Activated naive CD4-positive, alpha-beta T cell (primary cell): ENCODE measurements around the gene WDFY2.
"Not testable (repeated sequence)": the region's sequence is repeated elsewhere in the genome, so short reads cannot be mapped to it uniquely, and the experiment has no call there.

Source experiments
- DNase-seq, 4 experiments: peaks; one replicate each; lab custom pipeline; 2025; lab: John Stamatoyannopoulos, UW

Gene WDFY2

DNA sequence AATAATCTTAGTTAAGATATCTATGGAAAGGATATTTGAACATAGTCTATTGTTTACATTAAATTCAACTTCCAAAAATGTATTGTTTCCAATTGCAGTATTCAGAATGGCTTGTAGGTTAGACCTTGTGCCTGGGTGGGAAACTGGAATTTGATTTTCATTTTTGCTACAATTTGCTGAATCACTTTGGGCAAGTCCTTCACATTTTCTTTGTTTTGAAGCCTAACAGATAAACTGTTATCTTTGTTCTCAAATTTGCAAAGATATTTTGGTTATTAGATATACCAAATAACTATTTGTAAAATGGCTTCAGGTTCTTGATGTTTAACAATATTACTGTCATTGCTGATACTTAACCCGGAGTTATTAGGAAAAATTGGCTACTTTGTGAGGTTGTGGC is 82.6 kb downstream of the WDFY2 start:
- DNase-seq: no peak

DNA sequence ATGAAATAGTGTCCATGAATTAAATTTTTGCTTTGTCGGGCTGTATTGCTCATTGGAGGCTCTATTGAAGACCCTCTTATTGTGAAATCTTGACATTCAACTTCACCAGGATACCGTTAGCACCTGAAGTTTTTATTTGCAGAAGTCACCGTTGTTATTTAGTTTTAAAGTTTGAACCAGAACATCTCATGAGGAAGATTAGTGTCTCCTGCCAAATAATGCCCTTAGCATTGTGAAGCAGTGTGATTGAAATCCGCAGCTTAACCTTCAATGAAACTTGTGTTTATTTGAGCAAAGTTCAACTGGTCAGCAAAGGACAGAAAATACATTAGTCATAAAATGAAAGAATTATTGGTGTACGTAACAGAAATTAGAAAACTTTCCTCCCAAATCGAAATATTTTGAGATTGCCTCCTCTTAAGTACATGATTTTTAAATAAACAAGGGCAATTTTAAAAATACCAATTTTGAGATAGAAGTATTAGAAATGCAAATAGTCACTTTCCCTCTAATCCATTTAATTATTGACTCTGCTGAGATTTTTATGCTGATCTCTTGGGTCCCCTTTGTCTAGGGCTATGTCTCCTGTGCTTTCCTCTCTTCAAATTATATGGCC is 84.4 kb downstream of the WDFY2 start:
- no peak for DNase-seq

DNA sequence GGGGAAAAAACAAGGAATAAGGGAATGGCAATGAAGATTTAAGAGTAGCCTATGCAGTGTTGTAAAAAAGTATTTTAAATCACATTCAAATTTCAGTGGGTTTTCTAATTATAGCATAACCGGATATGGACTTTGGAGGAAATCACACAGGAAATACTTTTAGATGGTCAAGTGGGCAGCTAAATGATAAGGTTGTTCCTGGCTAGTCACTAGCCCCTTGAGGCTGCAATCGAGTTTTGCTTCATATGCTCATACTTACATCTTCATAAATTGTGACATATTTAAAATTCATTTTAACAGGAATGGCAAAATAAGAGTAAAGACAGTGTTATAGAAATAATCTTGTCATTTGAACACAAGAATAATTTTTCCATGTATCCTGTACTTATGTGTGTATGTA is 88.9 kb downstream of the WDFY2 start:
- no peak for DNase-seq

DNA sequence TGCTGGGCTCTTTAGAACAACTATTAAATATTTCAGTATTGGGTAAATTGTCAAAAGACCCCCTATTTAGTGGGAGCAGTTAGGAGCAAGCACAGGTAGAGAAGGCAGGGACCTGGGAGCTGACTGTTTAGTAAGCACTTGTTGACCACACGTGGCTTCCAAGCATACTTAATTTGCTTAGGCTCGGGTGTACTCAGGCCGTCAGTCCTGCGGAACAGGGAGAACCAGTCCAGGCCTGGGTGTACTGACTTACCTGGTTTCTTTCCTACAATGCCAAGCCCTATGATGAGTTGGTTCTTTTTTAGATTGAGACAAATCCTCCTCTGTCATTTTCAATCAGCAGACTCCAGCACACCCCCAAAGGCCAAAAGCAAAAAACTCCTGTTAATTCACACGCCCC is 90.0 kb downstream of the WDFY2 start:
- DNase-seq: no peak

DNA sequence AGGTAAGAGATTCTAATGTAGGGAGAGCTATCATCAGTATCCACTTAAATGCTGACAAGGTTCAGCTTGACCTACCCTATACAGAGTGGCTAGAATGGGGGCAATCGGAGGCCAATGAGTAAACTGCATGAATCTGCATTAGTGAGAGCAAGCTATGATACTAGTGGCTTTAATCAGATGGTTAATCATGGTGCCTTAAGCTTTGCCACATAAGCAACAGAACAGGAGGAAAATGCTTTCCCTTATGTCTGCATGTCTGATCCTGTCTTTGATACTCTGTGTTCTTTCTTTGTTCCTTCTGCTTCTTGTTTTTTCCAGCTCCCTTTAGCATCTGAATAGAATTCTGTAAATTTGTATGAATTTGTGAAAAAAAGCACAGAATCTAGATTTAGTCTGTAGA is 91.1 kb downstream of the WDFY2 start:
- DNase-seq: no peak

DNA sequence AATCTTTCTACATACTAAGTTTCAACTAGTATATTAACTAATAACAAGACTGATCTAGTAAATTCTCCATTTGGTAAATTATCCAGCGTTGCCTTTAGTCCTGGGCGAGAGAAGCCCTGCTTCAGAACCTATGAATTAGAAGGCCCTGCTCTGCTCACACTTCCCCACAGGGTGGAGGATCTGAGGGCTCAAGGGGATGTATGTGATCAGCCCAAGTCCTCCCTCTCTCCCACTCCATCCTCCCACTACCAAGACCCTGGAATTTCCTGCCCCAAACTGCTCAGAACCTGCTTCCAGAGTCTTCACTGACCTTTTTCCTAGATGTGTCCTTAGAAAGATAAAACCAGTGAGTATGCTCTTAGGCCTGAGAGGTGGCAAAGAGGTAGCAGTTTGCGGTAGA is 91.6 kb downstream of the WDFY2 start:
- DNase-seq: no peak

DNA sequence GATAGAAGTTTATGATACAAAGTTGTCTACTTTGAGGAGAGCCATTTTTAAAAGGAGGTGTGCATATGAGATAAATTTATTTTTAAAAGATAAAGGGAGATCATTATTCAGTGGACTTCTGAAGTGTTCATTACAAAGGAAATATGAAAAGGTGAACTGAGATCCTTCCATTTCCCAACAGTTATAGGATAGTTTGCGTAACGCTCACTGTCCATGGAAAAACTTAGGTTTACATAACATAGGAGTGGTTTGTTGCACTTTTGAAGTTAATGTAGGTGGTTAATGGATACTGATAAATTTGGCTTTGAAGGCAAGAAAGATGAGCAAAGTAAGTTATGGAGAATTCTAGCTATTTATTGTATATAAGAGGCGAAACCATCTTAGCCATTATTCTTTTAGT is 92.5 kb downstream of the WDFY2 start:
- DNase-seq: no peak

DNA sequence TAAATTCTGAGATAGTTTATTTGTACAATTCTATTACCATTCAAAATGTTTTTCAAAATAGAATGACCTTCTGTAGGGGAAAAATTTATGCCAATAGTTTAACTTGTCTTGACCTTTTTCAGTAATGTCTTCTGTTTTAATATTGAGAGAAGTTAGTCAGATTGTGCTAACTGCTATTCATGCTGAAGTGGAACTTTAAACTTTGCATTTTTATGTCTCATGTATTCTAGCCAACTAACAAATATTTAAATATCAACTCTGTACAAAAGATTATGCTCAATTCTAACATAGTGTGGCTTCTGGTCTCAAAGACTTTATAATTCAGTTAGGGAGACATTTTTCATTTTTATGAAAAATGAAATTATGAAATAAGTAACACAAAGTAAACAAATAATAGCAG is 94.2 kb downstream of the WDFY2 start:
- no peak for DNase-seq

DNA sequence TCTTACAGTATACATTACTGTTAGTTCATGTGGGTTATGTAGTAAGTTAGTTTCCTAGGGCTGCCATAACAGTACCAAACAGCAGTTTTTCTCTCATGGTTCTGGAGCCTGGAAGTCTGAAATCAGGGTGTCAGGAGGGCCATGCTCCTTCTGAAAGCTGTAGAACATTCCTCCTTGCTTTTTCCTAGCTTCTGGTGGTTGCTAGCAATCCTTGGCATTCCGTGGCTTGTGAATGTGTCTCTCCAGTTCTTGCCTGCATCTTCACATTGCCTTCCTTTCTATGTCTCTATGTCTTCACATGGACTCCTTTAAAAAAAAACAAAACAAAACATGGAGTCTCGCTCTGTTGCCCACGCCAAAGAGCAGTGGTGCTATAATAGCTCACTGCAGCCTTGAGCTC is 95.4 kb downstream of the WDFY2 start:
- DNase-seq: no peak

DNA sequence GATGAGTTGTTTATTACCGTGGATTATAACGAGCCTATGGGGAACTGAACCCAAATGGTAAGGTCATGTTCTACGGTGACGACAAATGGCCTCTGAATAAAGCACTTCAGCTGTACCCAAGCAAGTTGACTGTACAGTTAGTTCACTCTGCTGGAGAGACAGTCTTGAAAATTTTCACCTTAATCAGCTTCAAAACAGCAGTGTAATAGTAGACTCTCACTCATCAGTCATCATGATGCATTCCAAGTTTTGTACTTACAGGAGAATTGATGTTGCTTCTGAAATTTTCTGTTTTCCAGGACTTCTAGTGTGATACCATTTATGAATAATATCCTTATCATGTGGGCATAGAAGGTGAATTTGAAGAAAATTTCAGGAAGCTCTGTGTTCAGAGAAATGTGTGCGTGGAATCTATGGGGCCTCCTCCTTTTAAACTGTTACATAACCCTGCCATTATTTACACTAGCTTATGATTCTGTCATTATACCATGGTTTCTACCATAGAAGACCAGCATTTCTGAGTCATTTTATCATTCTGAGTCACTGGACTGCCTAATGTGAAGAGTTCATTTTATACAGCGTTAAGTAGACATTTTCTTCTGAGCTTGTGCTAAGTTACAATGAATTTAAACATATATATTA is 96.9 kb downstream of the WDFY2 start:
- DNase-seq: no peak

DNA sequence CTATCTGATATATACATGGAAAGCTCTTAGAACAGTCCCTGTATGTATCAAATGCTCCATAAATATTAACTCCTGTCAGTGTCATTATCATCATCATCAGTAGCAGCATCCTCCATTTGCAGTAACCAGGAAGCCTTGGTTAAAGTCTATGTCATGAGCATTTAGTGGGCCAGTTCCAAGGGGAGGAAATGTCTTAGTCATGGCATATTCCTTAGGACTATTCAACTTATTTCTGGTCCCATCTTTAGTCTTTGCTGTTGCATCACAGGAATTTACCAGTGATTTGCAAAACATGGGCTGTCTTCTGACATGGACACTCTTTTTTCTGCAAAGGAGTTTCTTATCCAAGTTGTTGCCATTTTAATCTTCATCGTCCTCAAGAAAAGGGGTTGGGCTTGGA is 98.4 kb downstream of the WDFY2 start:
- DNase-seq: no peak

DNA sequence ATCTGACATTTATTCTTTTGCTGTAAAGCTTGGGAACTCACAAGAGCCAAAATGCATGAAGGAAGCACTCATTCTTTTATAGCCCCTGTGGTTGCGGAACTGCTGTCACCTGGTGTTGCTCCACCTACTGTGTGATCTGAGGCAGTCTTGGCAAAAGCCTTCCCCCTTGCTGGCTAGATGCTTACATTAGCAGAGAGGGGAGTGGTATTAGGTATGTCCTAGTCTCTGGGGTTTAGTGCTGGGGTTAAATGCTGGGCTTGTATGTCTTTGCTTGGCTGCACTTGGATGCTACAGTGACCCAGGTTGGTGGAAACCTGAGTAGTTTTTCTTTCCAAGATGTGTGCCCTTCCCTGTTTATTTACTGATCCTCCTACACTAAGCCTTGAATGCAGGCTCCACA is 99.3 kb downstream of the WDFY2 start:
- no peak for DNase-seq

DNA sequence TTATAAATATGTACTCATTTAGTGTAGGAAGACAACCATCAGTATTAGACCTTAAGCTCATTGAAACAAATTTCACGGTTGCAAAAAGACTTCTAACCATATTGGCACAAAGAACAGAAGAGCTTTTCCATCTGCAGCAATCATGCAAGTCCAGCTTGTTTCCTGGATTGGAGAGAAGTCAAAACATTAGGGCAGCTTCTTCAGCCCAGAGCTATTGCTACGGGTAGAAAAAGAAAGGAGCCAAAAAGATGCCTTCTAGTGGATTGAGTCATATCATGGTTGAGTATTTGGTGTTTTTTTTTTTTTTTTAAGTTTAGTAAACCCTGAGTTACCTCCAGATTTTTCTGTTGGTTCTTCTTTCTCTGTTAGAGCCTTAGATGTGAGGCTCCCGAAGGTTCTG is 99.8 kb downstream of the WDFY2 start:
- DNase-seq: no peak

DNA sequence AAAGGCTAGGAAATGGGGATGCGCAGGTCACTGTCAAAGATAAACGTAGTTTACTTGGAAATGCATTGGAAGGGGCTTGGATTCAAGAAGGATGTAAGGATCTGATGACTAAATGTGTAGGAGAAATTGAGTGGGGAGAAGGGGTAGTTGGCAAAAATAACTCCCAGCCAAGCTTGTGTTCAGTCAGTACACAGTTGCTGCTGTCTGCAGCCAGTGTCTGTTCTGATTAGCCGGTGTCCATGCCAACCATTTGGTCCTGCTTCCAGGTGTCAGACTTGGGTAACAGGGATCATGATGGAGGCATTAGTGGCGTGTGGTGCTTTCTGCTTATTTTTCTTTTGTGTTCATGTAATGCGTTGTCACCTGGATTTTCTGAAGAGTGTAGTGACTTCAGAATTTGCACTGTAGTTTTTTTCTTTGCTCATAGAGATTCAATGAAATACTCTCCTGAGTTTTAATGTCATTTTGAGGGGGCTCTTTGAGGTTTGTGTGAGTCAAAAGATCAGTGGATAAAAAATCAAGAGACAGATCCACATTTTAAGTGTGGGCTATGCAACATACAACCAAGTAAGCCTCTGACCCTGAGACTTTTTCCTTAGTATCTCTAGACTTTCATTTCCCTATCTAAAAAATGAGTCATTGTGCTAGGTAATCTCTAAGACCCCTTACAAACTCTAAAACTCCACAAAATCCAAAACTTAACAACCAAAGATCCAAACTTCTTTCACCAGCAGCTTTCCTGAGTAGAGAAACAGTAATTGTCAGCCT is 103.9 kb downstream of the WDFY2 start:
- DNase-seq: no peak

DNA sequence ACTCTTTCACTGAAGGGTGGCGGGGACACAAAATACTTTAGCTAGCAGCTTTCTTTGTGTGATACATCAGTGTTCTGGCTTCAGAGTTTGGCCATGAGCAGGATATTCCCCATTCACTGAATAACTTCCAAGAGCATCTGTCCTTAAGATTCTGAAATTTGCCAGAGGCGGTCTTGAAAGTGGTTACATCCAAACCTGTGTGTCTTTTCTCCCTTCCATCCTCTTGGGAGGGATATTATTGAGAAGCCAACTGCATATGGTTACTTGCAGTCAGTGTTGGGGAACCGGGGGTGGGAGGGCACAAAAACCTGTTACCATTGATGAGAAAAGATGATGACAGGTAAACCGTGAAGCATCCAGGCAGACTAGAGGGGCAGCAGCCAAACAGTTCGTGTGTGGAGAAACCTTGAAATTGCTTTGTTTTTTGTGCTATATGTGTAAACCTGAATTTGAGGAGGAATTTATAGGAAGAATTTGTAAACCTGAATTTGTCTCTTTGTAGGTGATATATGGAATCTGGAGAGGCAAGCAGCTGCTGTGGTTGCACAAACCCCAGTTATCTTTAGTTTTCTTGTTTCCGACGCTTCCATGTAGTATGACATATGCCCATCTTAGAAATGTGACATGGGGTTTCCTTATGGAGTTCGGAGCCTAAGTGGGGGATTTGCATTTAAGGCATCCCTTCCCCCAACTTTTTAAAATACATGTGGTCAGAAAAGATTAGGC is 104.8 kb downstream of the WDFY2 start:
- DNase-seq: no peak

DNA sequence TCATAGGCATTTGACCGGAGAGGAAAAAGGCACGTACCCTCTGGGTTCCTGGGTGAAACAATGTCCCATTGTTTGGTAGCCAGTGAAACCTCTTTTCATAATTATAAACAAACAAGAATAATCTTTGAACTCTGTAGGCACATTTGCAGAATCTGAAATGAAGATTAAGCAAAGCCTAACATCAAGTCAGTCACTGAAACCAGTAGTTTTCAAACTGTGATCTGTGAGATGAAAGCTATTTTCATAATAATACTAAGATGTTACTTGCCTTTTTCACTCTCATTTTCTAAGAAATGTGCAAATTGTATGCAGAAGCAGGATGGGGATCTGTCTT is 105.4 kb downstream of the WDFY2 start:
- DNase-seq: no peak

DNA sequence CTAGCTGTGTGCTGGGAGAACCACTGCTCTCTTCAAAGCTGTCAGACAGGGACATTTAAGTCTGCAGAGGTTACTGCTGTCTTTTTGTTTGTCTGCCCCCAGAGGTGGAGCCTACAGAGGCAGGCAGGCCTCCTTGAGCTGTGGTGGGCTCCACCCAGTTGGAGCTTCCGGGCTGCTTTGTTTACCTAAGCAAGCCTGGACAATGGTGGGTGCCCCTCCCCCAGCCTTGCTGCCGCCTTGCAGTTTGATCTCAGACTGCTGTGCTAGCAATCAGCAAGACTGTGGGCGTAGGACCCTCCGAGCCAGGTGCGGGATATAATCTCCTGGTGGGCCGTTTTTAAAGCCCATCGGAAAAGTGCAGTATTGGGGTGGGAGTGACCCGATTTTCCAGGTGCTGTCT is 111.4 kb downstream of the WDFY2 start:
- not testable (repeated sequence) for DNase-seq

DNA sequence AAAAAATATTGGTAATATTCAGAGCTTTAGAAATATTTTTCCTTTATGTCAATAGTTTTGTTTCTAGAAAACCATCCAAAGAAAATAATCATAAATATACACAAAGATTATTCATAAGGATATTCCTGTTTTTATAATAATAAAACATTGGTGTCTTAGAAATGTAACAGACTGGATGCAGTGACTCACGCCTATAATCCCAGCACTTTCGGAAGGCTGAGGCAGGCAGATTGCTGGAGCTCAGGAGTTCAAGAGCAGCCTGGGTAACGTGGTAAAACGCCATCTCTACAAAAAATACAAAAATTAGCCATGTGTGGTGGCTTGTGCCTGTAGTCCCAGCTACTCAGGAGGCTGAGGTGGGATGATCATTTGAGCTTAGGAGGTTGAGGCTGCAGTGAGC is 112.9 kb downstream of the WDFY2 start:
- DNase-seq: no peak

DNA sequence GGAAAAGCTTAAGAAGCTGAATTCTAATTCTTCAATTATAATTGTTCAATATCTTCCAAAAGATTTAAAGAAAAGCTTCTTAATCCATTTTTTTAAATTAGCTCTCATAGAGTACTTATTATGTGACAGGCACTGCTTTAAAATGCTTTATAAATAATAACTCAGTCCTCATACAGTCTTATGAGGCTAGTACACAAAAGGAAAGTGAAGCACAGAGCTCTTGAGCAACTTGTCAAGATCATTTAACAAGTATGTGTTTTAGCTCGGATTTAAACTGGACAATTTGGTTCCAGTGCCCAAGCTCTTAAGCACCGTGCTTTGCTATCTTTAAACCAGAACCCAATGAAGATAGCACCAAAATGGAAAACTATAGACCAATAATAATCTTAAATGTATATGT is 113.6 kb downstream of the WDFY2 start:
- DNase-seq: no peak

DNA sequence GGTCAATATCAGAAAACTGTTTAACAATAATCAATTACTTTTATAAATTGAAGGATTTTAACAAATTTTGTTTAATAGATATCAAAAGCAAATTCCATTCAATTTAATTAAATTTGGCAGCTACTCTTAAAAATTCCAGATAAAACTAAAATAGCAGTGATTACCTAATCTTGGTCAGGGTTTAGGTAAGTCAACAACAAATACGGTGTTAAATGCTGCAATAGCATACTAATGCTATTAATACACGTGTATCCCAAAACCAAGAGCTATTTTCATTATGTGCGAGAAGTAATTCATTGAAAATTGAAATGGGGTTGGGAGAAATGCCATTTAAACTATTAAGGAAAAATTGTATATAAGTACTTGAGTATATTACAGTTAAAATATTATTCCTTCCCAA is 114.1 kb downstream of the WDFY2 start:
- no peak for DNase-seq

DNA sequence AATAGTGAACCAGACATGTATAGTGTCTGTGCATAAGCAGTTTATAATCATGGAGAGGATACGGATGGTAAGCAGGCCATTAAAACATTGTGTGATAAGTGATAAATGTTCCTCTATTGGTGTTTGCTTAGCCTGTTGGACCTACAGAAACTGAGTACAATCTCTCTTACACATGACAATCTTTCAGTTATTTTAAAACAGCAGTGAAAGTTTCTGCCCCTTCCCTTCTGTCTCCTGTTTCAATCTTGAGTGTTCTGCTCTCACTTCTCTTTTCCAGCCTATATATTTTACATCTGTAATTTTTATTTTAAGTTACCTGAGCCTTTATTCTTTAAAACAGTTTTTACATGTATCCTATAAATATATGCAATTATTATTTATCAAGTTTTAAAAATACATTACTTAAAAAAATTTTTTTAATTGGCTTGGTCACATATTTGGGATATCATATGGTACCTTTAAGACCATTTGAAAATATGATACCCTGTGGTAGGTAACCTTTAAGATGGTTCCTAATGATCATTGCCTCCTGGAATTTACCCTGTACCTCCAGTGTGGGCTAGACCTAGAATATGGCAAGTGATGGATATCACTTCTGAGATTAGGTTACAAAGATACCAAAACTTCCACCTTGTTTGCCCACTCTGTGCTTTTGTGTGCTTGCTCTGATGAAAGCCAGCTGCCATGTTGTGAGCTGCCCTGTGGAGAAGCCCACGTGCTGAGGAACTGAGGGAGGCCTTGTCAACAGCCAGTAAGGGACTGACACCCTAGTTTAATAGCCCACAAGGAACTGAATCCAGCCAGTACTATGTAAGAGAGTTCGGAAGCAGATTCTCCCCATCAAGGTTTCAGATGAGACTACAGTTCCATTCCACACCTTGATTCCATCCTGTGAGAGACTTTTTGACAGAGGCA is 120.4 kb downstream of the WDFY2 start:
- DNase-seq: no peak

DNA sequence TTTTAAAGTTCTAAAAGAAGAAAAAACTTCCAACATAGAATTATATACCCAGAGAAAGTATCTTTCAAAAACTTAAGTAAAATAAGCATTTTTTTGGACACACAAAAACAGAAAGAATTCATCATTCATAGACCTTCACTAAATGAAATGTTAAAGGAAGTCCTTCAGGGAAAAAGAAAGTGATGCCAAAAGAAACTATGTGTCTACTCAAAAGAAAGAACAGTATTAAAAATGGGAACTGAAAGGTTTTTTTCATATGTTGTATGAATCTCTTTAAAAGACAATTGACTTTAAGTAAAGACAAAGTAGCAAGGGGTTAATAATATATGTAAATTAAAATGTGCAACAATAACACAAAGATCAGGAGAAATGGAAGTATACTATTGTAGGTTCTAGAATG is 123.2 kb downstream of the WDFY2 start:
- no peak for DNase-seq
